K562 (cell line): Measurements from ENCODE around the gene KLK1. TPM values are rescaled to one million over a fixed set of nuclear protein-coding genes. Genes with fewer than 3 reads are reported as not detected.

Experiments used
- ATAC-seq: fragments of 200-7000 bp; cut with Tn5 transposase; 3 replicates; pipeline ENCODE4 v1.9.1; 2020; ENCODE audit warnings: moderate library complexity
- BruUV-seq: library from RNA; stranded (reverse); fragments of 400-500 nt; replicated peaks from 2 replicates; lab custom pipeline; 2021; lab: Mats Ljungman, UMichigan
- CTCF ChIA-PET: fragments of 300-600 bp; formaldehyde crosslinking; extraction: SDS; loops from one replicate; lab custom pipeline; 2021; ENCODE audit warnings: low intra/inter-chr PET ratio; lab: Yijun Ruan, JAX
- POLR2A ChIA-PET: fragments of 300-600, 350-650 bp; sonication (Branson Sonifier 250); formaldehyde crosslinking; extraction: SDS; loops from one replicate; lab custom pipeline; 2021; ENCODE audit warnings: antibody characterized with exemption, inconsistent platforms; lab: Yijun Ruan, JAX
- DNase-seq, 4 experiments: peaks; one replicate each; pipeline versions ENCODE4 v3.0.0 to v3.0.0-alpha.2; 2011 to 2018; ENCODE audit warnings: low spot score in 3 of 4, mixed read lengths in 3 of 4; ENCODE audit errors: extremely low read depth in 1 of 4
- FAIRE-seq: peaks from 2 replicates; lab custom pipeline; 2011; peaks lifted over from hg19 to GRCh38; lab: Jason Lieb, UNC
- H2AFZ ChIP-seq: 2 replicates; pipeline ENCODE4 v1.6.0; 2011; ENCODE audit warnings: low read depth, low read length, control low read depth, inconsistent platforms
- H3K27ac ChIP-seq: fragments of 200-600 bp; 3 replicates; pipeline ENCODE4 v1.8.0; 2011; ENCODE audit warnings: low read depth, mild to moderate bottlenecking, control low read depth, inconsistent platforms, low read length, moderate library complexity, mixed read lengths; ENCODE audit errors: extremely low read depth
- H3K27me3 ChIP-seq, 2 experiments: fragments of 300-600 bp in 1 of 2; 2 replicates in 1 of 2; 3 replicates in 1 of 2; pipeline versions ENCODE4 v1.6.0 to v1.8.0; 2011; ENCODE audit warnings: inconsistent platforms in 2 of 2, low read length in 2 of 2, mild to moderate bottlenecking in 1 of 2, mixed read lengths in 1 of 2, moderate library complexity in 1 of 2; ENCODE audit not compliant: control insufficient read depth in 2 of 2, insufficient read depth in 2 of 2
- H3K36me3 ChIP-seq: fragments of 300-600 bp; 3 replicates; pipeline ENCODE4 v1.8.0; 2011; ENCODE audit warnings: mild to moderate bottlenecking, low read length, inconsistent platforms; ENCODE audit not compliant: control insufficient read depth, insufficient read depth
- H3K4me1 ChIP-seq, 2 experiments: fragments of 200-600 bp in 1 of 2; replicated peaks in 1 of 2; 2 replicates in 1 of 2; 3 replicates in 1 of 2; pipeline versions ENCODE4 v1.5.1 to v1.8.0; 2011; ENCODE audit warnings: inconsistent platforms in 2 of 2, low read length in 2 of 2, mild to moderate bottlenecking in 1 of 2, mixed read lengths in 1 of 2, moderate library complexity in 1 of 2; ENCODE audit not compliant: control insufficient read depth in 2 of 2, insufficient read depth in 2 of 2
- H3K4me2 ChIP-seq: 2 replicates; pipeline ENCODE4 v1.6.1; 2011; ENCODE audit warnings: low read length, control low read depth, inconsistent platforms, mixed read lengths; ENCODE audit not compliant: insufficient read depth
- H3K4me3 ChIP-seq: fragments of 200-600 bp; sonication (generic), shearing (Covaris generic); 2 replicates; pipeline ENCODE4 v1.5.1; 2016; ENCODE audit warnings: control low read depth, inconsistent platforms
- H3K79me2 ChIP-seq: fragments of 200-600 bp; 3 replicates; pipeline ENCODE4 v1.8.0; 2011; ENCODE audit warnings: low read length, inconsistent platforms; ENCODE audit not compliant: control insufficient read depth, insufficient read depth
- H3K9ac ChIP-seq, 2 experiments: 2 replicates each; pipeline versions ENCODE4 v1.6.0 to v1.6.1; 2011; ENCODE audit warnings: low read depth in 2 of 2, low read length in 2 of 2, control low read depth in 1 of 2, inconsistent platforms in 1 of 2, mild to moderate bottlenecking in 1 of 2, mixed read lengths in 1 of 2; ENCODE audit not compliant: insufficient read depth in 1 of 2
- H3K9me1 ChIP-seq: one replicate; pipeline ENCODE4 v1.6.0; 2011; ENCODE audit warnings: inconsistent platforms, mild to moderate bottlenecking, low read length, moderate library complexity; ENCODE audit not compliant: control insufficient read depth, insufficient read depth
- H3K9me3 ChIP-seq: replicated peaks from 2 replicates; pipeline ENCODE4 v1.5.1; 2011; ENCODE audit warnings: low read depth, low read length, inconsistent platforms; ENCODE audit not compliant: control insufficient read depth, insufficient read depth
- H4K20me1 ChIP-seq: replicated peaks from 2 replicates; pipeline ENCODE4 v1.6.1; 2011; ENCODE audit warnings: low read length, inconsistent platforms, mixed read lengths; ENCODE audit not compliant: control insufficient read depth, insufficient read depth
- C11orf30 ChIP-seq: fragments of 450-650 bp; IDR thresholded peaks from 2 replicates; pipeline ENCODE4 v1.6.1; 2016; ENCODE audit warnings: low read depth, mild to moderate bottlenecking
- ESRRA ChIP-seq: fragments of 450-650 bp; IDR thresholded peaks from 2 replicates; pipeline ENCODE4 v1.6.1; 2014; ENCODE audit warnings: low read depth, mild to moderate bottlenecking, moderate library complexity, borderline replicate concordance
- ETV6 ChIP-seq, 3 experiments: fragments of 150-350 bp in 1 of 3; sonication (generic) in 1 of 3; formaldehyde crosslinking in 1 of 3; IDR thresholded peaks; 2 replicates each; pipeline versions ENCODE4 v1.6.1 to v1.8.0; 2014 to 2022; ENCODE audit warnings: borderline replicate concordance in 2 of 3, low read depth in 2 of 3, antibody characterized with exemption in 1 of 3, low read length in 1 of 3, mild to moderate bottlenecking in 1 of 3, missing genetic modification reagents in 1 of 3
- FOS ChIP-seq: IDR thresholded peaks from 3 replicates; pipeline ENCODE4 v1.6.1; 2011; ENCODE audit not compliant: insufficient read length; ENCODE audit errors: extremely low read depth
- FOXK2 ChIP-seq, 2 experiments: fragments of 450-650 bp; IDR thresholded peaks in 1 of 2; conservative IDR thresholded peaks in 1 of 2; 2 replicates each; pipeline ENCODE4 v1.6.1; 2016; ENCODE audit warnings: low read depth in 2 of 2, mild to moderate bottlenecking in 1 of 2
- HCFC1 ChIP-seq: IDR thresholded peaks from 2 replicates; pipeline ENCODE4 v1.6.1; 2012; ENCODE audit warnings: low read depth, low read length, improper control_type of control experiment
- HNRNPL ChIP-seq: fragments of 200-400 bp; formaldehyde crosslinking; IDR thresholded peaks from 2 replicates; pipeline ENCODE4 v1.6.1; 2017; ENCODE audit warnings: low read depth, mild to moderate bottlenecking, low read length
- LEF1 ChIP-seq: fragments of 450-650 bp; IDR thresholded peaks from 2 replicates; pipeline ENCODE4 v1.6.1; 2016; ENCODE audit warnings: mild to moderate bottlenecking
- MYC ChIP-seq, 2 experiments: fragments of 250-450 bp in 1 of 2; sonication (Bioruptor Pico) in 1 of 2; IDR thresholded peaks; 2 replicates each; pipeline versions ENCODE4 v1.5.1 to v1.6.1; 2012 to 2021; ENCODE audit warnings: low read depth in 2 of 2, borderline replicate concordance in 1 of 2, improper control_type of control experiment in 1 of 2, low read length in 1 of 2, mild to moderate bottlenecking in 1 of 2, moderate library complexity in 1 of 2
- NR4A1 ChIP-seq, 2 experiments: fragments of 250-450 bp in 1 of 2; fragments of 450-650 bp in 1 of 2; sonication (Bioruptor Pico) in 1 of 2; IDR thresholded peaks; 2 replicates each; pipeline versions ENCODE4 v1.4.0 to v1.6.1; 2016 to 2020; ENCODE audit warnings: mild to moderate bottlenecking in 2 of 2, missing compliant biosample characterization in 1 of 2, missing genetic modification characterization in 1 of 2, moderate library complexity in 1 of 2
- POLR3A ChIP-seq: IDR thresholded peaks from 2 replicates; pipeline ENCODE4 v1.6.1; 2011; ENCODE audit warnings: borderline replicate concordance, mild to moderate bottlenecking, moderate library complexity; ENCODE audit not compliant: insufficient read length, insufficient read depth; ENCODE audit errors: extremely low read depth
- RCOR1 ChIP-seq, 2 experiments: IDR thresholded peaks; 2 replicates each; pipeline ENCODE4 v1.6.1; 2012; ENCODE audit warnings: low read depth in 2 of 2, low read length in 2 of 2, borderline replicate concordance in 1 of 2, improper control_type of control experiment in 1 of 2
- RFX7 ChIP-seq: fragments of 250-450 bp; sonication (Bioruptor Pico); IDR thresholded peaks from 2 replicates; pipeline ENCODE4 v1.5.1; 2021; ENCODE audit warnings: mild to moderate bottlenecking
- RNF2 ChIP-seq: sonication (generic); IDR thresholded peaks from 2 replicates; pipeline ENCODE4 v1.6.1; 2016
- STAG1 ChIP-seq: sonication (generic); formaldehyde crosslinking; IDR thresholded peaks from 2 replicates; pipeline ENCODE4 v1.5.0; 2020; ENCODE audit warnings: missing genetic modification reagents, borderline replicate concordance
- TCF3 ChIP-seq: sonication (generic); formaldehyde crosslinking; IDR thresholded peaks from 2 replicates; pipeline ENCODE4 v1.4.0; 2020; ENCODE audit warnings: mild to moderate bottlenecking, missing genetic modification reagents
- ZFP1 ChIP-seq: fragments of 450-650 bp; formaldehyde crosslinking; IDR thresholded peaks from 2 replicates; pipeline ENCODE4 v1.4.0; 2020; ENCODE audit warnings: mild to moderate bottlenecking, mixed read lengths
- ZFX ChIP-seq: sonication (generic); formaldehyde crosslinking; IDR thresholded peaks from 2 replicates; pipeline ENCODE4 v1.8.0; 2022; ENCODE audit warnings: mild to moderate bottlenecking, missing genetic modification reagents, moderate library complexity
- ZNF174 ChIP-seq: fragments of 250-450 bp; sonication (Bioruptor Pico); IDR thresholded peaks from 2 replicates; pipeline ENCODE4 v1.4.0; 2020; ENCODE audit warnings: mild to moderate bottlenecking
- WGBS: fragments of 100-300 bp; shearing (Covaris generic); methylation state at CpG from one replicate; pipeline ENCODE4 v1.1.6; 2016; ENCODE audit warnings: low coverage, mixed read lengths; ENCODE audit not compliant: insufficient coverage; ENCODE audit errors: missing lambda C conversion rate; 5-methylcytosine and 5-hydroxymethylcytosine counted together
- in situ Hi-C: fragments of 300-500 bp; cut with MboI; formaldehyde crosslinking; loops from 4 replicates; pipeline ENCODE4 v1.15.0; 2018; ENCODE audit warnings: inconsistent platforms, mixed read lengths
- intact Hi-C: fragments of 100-400 bp; cut with micrococcal nuclease; formaldehyde crosslinking; loops from 2 replicates; pipeline ENCODE4 v1.14.2; 2022
- polyA plus RNA-seq, 8 experiments: library from polyadenylated mRNA; depleted of rRNA in 4 of 8; stranded (reverse) in 5 of 8; unstranded in 3 of 8; fragments of >200 nt; fragmentation: Nextera tagmentation in 2 of 8; fragmentation: Illumina TruSeq in 1 of 8; extraction: Ambion mirVana in 2 of 8; extraction: Trizol in 1 of 8; gene quantifications; 2 replicates each; pipeline versions ENCODE4 v1.2.1 to v1.2.3, GENCODE V29; 2011 to 2014; ENCODE audit warnings: inconsistent platforms in 1 of 8, missing spikeins in 1 of 8
- total RNA-seq, 7 experiments: library from RNA; depleted of rRNA in 6 of 7; stranded (reverse); fragments of >200 nt in 6 of 7; fragmentation: Illumina TruSeq in 2 of 7; extraction: Trizol in 2 of 7; gene quantifications; 2 replicates each; pipeline versions ENCODE4 v1.2.1 to v1.2.3, GENCODE V29; 2011 to 2021; ENCODE audit warnings: low replicate concordance in 1 of 7
- TF ChIP-seq, protein P1 (sequence below): sonication (generic); formaldehyde crosslinking; IDR thresholded peaks from 2 replicates; pipeline ENCODE4 v1.5.0; 2020; ENCODE audit warnings: missing genetic modification reagents

The KLK1 gene
- total and polyA plus RNA-seq, 9 of the 15 experiments (the other 6 are each of a cell fraction or from before 2014, with no cell fraction given): 0.87 to 15.4 (median 9.1) TPM

DNA sequence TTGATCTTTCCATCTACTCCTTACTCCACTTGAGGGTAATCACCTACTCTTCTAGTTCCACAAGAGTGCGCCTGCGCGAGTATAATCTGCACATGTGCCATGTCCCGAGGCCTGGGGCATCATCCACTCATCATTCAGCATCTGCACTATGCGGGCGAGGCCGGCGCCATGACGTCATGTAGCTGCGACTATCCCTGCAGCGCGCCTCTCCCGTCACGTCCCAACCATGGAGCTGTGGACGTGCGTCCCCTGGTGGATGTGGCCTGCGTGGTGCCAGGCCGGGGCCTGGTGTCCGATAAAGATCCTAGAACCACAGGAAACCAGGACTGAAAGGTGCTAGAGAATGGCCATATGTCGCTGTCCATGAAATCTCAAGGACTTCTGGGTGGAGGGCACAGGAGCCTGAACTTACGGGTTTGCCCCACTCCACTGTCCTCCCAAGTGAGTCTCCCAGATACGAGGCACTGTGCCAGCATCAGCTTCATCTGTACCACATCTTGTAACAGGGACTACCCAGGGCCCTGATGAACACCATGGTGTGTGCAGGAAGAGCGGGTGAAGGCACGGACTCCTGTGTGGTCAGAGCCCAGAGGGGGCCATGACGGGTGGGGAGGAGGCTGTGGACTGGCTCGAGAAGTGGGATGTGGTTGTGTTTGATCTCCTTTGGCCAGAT is 47.0 kb upstream of the KLK1 start:
- Histone ChIP-seq H3K36me3 (no peaks in the 10 kb centered on the region), H3K27me3 (peaks cover 13 to 30% of the 10 kb centered on the region in 2 experiments; a peak in 3 of 5 replicates), H3K4me3 (no peak overlapping the region), H3K27ac (no peak overlapping the region; the same call in 2 of the 3 replicates), H3K79me2 (no peaks in the 10 kb centered on the region), H3K4me2 (peak overlapping the region; percentile 73), H3K4me1 (peaks cover 4 to 7% of the 10 kb centered on the region in 2 experiments; a peak in 4 of 5 replicates), H3K9ac (peak overlapping the region in 1 of 2 experiments; percentile 28; a peak in 1 of 4 replicates), H3K9me3 (0 out of 2 replicates have a peak, but pooled peaks cover 4% of the 10 kb centered on the region), H4K20me1 (no peaks in the 10 kb centered on the region), H2AFZ (peak overlapping the region; percentile 97), H3K9me1 (no peaks in the 10 kb centered on the region)
- no TSS peak for BruUV-seq
- ATAC-seq (peak; percentile 99), DNase-seq (peak; percentile 93 to 94 (median 94)), FAIRE-seq (peak; percentile 98)
- POLR2A ChIA-PET: interaction anchor here (0.5 to 1.3 kb wide), 6 partner anchors 10 to 75 kb away, joined by 3 to 8 read pairs (median 4); no protein-coding TSS in a partner anchor
- CTCF ChIA-PET: interaction anchor here (0.7 to 0.9 kb wide), 2 partner anchors 76 to 87 kb away, joined by 3 read pairs; no protein-coding TSS in a partner anchor
- in situ Hi-C loops (loop anchor here (5.0 kb wide), 1 partner anchor 78 kb away; the partner anchor contains the start of gene ACP4), intact Hi-C loops (loop anchor here (1.0 to 5.0 kb wide), 3 partner anchors 52 to 166 kb away; no protein-coding TSS in a partner anchor)
- WGBS: 22% methylated on average over 26 of the region's 26 CpGs
- TF ChIP-seq RFX7 (CRISPR knock-in tag): no peak
- peak; percentile 59; the same call in 1 of the 2 replicates for TF ChIP-seq RNF2
- TF ChIP-seq ZNF174 (CRISPR knock-in tag): no peak
- no peak for TF ChIP-seq POLR3A
- no peak for TF ChIP-seq NR4A1 (CRISPR knock-in tag; IDR thresholded peaks at IDR 0.05)
- 0 out of 2 replicates have a peak, but pooled peaks have one; percentile 73 for TF ChIP-seq NR4A1 (tag; IDR thresholded peaks at IDR 0.05)
- TF ChIP-seq, protein P1, sequence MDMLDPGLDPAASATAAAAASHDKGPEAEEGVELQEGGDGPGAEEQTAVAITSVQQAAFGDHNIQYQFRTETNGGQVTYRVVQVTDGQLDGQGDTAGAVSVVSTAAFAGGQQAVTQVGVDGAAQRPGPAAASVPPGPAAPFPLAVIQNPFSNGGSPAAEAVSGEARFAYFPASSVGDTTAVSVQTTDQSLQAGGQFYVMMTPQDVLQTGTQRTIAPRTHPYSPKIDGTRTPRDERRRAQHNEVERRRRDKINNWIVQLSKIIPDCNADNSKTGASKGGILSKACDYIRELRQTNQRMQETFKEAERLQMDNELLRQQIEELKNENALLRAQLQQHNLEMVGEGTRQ (CRISPR knock-in tag): no peak
- peak; percentile 85 for TF ChIP-seq HCFC1
- TF ChIP-seq ZFP1 (CRISPR knock-in tag): no peak
- peak; percentile 84 for TF ChIP-seq ZFX (CRISPR knock-in tag)
- no peak for TF ChIP-seq HNRNPL
- peak; percentile 70; the same call in 1 of the 2 replicates for TF ChIP-seq STAG1
- peak in 1 of 2 experiments; percentile 90; a peak in 2 of 4 replicates for TF ChIP-seq RCOR1 (IDR thresholded peaks at IDR 0.05; ENCODE audit: borderline replicate concordance in 1 of 2, low read depth in 2 of 2, low read length in 2 of 2)
- TF ChIP-seq FOS: no peak
- peak; percentile 71 to 74; a peak in 3 of 4 replicates for TF ChIP-seq FOXK2 (conservative IDR thresholded peaks at IDR 0.05 in 1 of 2, IDR thresholded peaks at IDR 0.05 in 1 of 2; ENCODE audit: low read depth in 2 of 2)
- TF ChIP-seq MYC (IDR thresholded peaks at IDR 0.05; ENCODE audit: low read depth, low read length): peak; percentile 93
- TF ChIP-seq MYC (CRISPR knock-in tag; IDR thresholded peaks at IDR 0.05; ENCODE audit: borderline replicate concordance, low read depth): no peak
- peak; percentile 88 for TF ChIP-seq C11orf30
- TF ChIP-seq ESRRA: peak; percentile 81; the same call in 1 of the 2 replicates
- peak; percentile 46; the same call in 1 of the 2 replicates for TF ChIP-seq TCF3 (CRISPR knock-in tag)
- TF ChIP-seq ETV6 (IDR thresholded peaks at IDR 0.05; ENCODE audit: borderline replicate concordance in 1 of 2, low read depth in 2 of 2, low read length in 1 of 2): no peak
- 0 out of 2 replicates have a peak, but pooled peaks have one; percentile 31 for TF ChIP-seq ETV6 (CRISPR knock-in tag; IDR thresholded peaks at IDR 0.05; ENCODE audit: borderline replicate concordance)
- peak; percentile 29; the same call in 1 of the 2 replicates for TF ChIP-seq LEF1
